Adipocyte (in vitro differentiated cells): Measurements from ENCODE around the gene ERGIC2.
"Not testable (repeated sequence)": the region's sequence is repeated elsewhere in the genome, so short reads cannot be mapped to it uniquely, and the experiment has no call there.

Experiments used
- DNase-seq: peaks from one replicate; pipeline ENCODE4 v3.0.0-alpha.2; 2015; ENCODE audit warnings: low read depth
- H3K27me3 ChIP-seq: replicated peaks from 2 replicates; pipeline ENCODE4 v1.7.0; 2013; ENCODE audit warnings: mild to moderate bottlenecking, low read length, moderate library complexity; ENCODE audit not compliant: control insufficient read depth, insufficient read depth
- H3K36me3 ChIP-seq: 2 replicates; pipeline ENCODE4 v1.7.0; 2013; ENCODE audit warnings: low read length, mild to moderate bottlenecking, moderate library complexity; ENCODE audit not compliant: control insufficient read depth, insufficient read depth, severe bottlenecking
- H3K4me1 ChIP-seq: 2 replicates; pipeline ENCODE4 v1.7.0; 2013; ENCODE audit warnings: mild to moderate bottlenecking, low read length, moderate library complexity; ENCODE audit not compliant: control insufficient read depth, insufficient read depth
- H3K4me3 ChIP-seq: 2 replicates; pipeline ENCODE4 v1.7.0; 2013; ENCODE audit warnings: mild to moderate bottlenecking, low read length, moderate library complexity
- H3K9ac ChIP-seq: 2 replicates; pipeline ENCODE4 v1.7.0; 2013; ENCODE audit warnings: mild to moderate bottlenecking, low read length, moderate library complexity
- H3K9me3 ChIP-seq: 2 replicates; pipeline ENCODE4 v1.7.0; 2013; ENCODE audit warnings: mild to moderate bottlenecking, low read length, moderate library complexity; ENCODE audit not compliant: control insufficient read depth

Gene ERGIC2

DNA sequence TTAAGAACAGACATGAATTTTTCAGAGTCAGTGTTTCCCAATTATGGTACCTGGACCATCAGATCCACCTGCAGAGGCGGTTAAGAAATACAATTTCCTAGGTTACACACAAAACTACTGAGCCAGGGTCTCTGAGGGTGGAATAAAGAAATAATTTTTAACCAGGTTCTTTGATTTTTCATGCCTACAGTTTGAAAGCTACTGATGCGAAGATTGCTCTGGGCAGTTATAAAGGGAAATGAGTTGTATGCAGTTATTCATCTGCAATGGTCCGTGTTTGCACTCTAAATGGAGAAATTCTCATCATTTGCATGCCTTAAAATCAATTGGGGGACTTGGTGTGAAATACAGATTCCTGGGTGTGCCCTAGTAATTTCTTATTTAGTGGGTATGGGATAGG lies 89.7 kb downstream of the ERGIC2 start:
- H3K36me3 ChIP-seq: no peaks in the 10 kb centered on the region
- H3K9me3 ChIP-seq: peaks cover 3% of the 10 kb centered on the region
- no peak overlapping the region for H3K4me3 ChIP-seq
- H3K4me1 ChIP-seq: peaks cover 5% of the 10 kb centered on the region
- H3K27me3 ChIP-seq: no peaks in the 10 kb centered on the region
- no peak for DNase-seq
- H3K9ac ChIP-seq: no peak overlapping the region

DNA sequence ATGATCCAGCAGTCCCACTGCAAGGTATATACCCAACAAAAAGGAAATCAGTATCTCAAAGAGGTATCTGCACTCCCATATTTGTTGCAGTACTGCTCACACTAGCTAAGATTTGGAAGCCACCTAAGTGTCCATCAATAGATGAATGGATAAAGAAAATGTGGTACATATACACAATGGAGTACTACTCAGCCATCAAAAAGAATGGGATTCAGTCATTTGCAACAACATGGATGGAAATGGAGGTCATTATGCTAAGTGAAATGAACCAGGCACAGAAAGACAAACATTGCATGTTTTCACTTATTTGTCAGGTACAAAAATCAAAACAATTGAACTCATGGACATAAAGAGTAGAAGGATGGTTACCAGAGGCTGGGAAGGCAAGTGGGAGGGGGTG lies 90.5 kb downstream of the ERGIC2 start:
- H3K9me3 ChIP-seq, H3K4me3 ChIP-seq, H3K9ac ChIP-seq, H3K27me3 ChIP-seq, H3K36me3 ChIP-seq, DNase-seq, H3K4me1 ChIP-seq: not testable (repeated sequence)

DNA sequence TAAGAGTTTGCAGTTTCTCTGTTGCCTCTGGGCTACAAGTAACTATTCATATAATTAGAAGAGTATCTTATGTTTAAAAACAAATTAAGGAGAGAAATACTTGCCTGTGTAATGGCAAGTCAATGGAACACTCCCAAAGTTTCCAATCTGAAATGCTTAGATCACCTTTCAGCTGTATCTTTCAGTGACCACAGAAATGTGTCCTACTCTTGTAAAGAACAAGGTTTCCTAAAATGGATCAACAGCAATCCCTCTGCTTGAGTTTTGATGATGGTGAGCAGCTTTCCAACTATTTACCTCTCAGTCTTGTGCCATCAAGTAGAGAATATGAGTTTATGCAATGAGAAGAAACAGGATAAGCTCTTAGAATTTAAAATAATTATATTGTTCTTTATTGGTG lies 92.9 kb downstream of the ERGIC2 start:
- H3K27me3 ChIP-seq: no peaks in the 10 kb centered on the region
- peaks cover 6% of the 10 kb centered on the region for H3K4me1 ChIP-seq
- H3K9me3 ChIP-seq: peaks cover 3% of the 10 kb centered on the region
- DNase-seq: no peak
- no peak overlapping the region for H3K9ac ChIP-seq
- H3K4me3 ChIP-seq: no peak overlapping the region
- no peaks in the 10 kb centered on the region for H3K36me3 ChIP-seq

DNA sequence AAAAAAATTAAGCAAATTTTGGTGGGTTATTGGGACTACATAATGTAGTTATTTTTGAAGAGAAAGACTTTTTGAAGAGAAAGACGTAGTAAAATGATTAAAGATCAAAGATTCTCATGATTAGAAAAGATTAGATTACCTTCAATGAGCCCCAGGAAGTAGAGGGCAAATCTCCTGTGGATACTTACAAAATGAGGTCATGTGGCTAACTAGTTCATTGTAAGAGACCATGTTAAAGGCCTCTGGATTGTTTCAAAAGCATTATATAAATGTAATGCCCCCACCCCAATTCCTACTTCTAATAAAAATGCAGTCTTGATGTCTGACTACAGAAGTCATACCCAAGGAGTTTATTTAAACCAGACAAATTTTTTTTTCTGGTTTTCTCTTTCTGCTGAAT lies 93.3 kb downstream of the ERGIC2 start:
- no peak for DNase-seq
- Histone ChIP-seq H3K4me3 (no peak overlapping the region), H3K9me3 (peaks cover 3% of the 10 kb centered on the region), H3K36me3 (no peaks in the 10 kb centered on the region), H3K27me3 (no peaks in the 10 kb centered on the region), H3K9ac (no peak overlapping the region), H3K4me1 (peaks cover 7% of the 10 kb centered on the region)
